ES-I3 (cell line): ENCODE results near the gene PHYHD1.

Experiments
- H3K36me3 ChIP-seq: 2 replicates; pipeline ENCODE4 v1.6.1; 2013; ENCODE audit warnings: mild to moderate bottlenecking, low read length, control low read depth, moderate library complexity; ENCODE audit not compliant: insufficient read depth
- H3K4me1 ChIP-seq: 2 replicates; pipeline ENCODE4 v1.6.1; 2013; ENCODE audit warnings: mild to moderate bottlenecking, control low read depth, low read length; ENCODE audit not compliant: insufficient read depth
- H3K9ac ChIP-seq: 2 replicates; pipeline ENCODE4 v1.6.1; 2013; ENCODE audit warnings: low read depth, mild to moderate bottlenecking, low read length, moderate library complexity
- H3K9me3 ChIP-seq: 2 replicates; pipeline ENCODE4 v1.6.1; 2013; ENCODE audit warnings: mild to moderate bottlenecking, low read length, moderate library complexity; ENCODE audit not compliant: control insufficient read depth, insufficient read depth

The PHYHD1 gene

DNA sequence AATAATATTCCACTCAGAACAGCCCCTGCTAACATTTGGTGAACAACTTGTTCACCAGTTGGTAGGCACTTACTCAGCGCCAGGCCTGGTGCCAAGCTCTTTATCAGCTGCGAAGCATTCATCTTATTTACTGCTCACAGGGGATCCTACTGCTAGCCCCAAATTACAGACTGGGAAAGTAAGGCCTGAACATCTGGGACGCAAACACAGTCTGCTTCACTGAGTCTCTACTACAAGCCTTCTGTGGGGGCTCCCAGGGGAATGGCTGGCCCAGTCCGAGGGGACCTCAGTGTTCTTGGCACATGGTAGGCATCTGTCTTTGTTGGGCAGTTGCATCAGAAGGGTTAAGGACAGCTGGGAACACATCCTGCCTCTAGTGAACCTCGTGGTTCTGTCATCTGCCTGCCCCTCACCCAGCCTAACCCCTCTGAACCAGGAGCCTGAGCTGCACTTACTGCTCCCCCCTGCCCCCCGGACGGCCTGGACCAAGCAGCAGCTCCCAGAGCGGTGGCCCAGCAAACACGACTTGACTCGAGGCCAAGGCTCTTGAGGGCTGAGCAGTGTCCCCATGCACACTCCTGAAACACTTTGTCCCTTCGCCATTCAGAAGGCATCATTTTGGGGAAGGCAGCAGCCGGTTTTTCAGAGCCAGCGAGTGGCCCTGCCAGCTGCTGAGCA lies at the start of gene PHYHD1:
TSS of gene PHYHD1 (plus strand) at position 602 of the 678 bp plus-strand sequence. CDS start 1,342 bp downstream, outside the sequence.
- H3K4me1 ChIP-seq = peaks cover 18% of the 10 kb centered on the region; the same call in 1 of the 2 replicates
- peaks cover 11% of the 10 kb centered on the region; the same call in 1 of the 2 replicates for H3K36me3 ChIP-seq
- H3K9me3 ChIP-seq = no peaks in the 10 kb centered on the region
- H3K9ac ChIP-seq = peak within 1 kb of the TSS; percentile 76

DNA sequence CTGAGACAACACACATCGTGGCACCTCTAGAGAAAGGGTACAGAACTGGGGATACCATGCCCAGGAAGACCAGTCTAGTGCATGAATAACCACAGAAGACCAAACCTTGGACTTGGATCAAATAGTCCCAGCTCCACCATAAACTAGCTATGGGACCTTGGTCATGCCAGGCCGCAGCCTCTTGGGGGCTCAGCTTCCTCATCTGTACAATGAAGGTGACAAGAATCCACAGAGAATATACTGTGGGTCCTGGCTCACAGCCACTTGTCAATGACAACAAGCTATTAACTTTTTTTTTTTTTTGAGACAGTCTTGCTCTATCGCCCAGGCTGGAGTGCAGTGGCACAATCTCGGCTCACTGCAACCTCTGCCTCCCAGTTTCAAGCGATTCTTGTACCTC lies 42.9 kb upstream of the PHYHD1 start:
- Histone ChIP-seq H3K9ac (no peak overlapping the region), H3K36me3 (no peaks in the 10 kb centered on the region; the same call in 1 of the 2 replicates), H3K9me3 (no peaks in the 10 kb centered on the region), H3K4me1 (peaks cover 3% of the 10 kb centered on the region; the same call in 1 of the 2 replicates)

- Histone ChIP-seq H3K9me3 (no peaks in the 10 kb centered on the region), H3K4me1 (peaks cover 10% of the 10 kb centered on the region; the same call in 1 of the 2 replicates), H3K36me3 (peaks cover 8% of the 10 kb centered on the region), H3K9ac (peak within 1 kb of the TSS; percentile 92)
Observed at GRCh38 chr9:128881884-128882676, 38.7 kb upstream of the PHYHD1 start, which contains the start of the genes KYAT1 and LRRC8A. Gene KYAT1, minus strand, starts transcription at chr9:128881950. Its CDS starts 36,545 bp downstream, at chr9:128845405. Gene LRRC8A, plus strand, starts transcription at chr9:128882133. Its CDS starts 25,032 bp downstream, at chr9:128907165.

DNA sequence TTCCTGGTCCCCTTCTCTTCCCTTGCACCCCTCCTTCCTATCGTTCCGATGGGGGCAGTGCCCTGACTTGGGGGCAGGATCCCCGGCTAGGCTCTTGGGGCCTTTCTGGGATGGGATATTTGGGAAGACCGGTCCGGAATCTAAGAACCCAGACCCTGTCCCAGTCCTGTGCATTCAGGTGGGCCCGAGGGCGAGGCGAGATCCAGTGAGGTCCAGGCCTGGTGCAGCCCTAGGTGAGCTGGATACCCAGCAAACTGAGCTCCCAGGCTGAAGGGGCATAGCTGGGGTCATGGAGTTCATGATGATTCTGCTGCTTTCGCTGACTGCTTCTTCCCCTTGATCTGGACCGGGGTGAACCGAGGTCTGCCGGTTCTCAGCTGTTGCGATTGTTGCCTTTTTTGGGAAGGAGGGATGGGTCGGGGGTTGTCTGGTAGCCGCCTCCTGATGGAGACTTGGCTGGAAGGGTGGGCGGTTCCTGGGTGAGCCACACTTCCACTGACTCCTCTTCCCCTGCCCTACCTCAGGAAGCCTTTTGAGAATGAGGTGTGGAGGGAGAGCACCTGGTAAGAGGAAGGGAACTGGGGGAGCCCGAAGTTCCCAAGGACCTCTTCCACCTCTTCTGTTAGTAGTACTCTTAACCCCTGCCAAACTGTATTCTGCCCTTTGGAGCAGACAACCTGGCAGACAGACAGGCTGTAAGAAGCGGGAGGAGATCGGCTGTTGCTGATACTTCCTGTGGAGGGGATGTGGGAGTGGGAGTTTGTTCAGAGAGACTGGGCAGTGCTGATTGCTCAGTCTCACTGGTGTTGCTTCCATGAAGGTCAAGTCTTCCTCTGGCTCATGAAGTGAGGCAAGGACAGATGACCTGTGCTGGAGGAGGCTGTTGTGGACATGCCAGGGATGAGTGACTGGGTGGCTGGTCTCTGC lies 37.8 kb upstream of the PHYHD1 start:
- peaks cover 8% of the 10 kb centered on the region for H3K36me3 ChIP-seq
- peaks cover 10% of the 10 kb centered on the region; the same call in 1 of the 2 replicates for H3K4me1 ChIP-seq
- no peaks in the 10 kb centered on the region for H3K9me3 ChIP-seq
- peak overlapping the region; percentile 92 for H3K9ac ChIP-seq

DNA sequence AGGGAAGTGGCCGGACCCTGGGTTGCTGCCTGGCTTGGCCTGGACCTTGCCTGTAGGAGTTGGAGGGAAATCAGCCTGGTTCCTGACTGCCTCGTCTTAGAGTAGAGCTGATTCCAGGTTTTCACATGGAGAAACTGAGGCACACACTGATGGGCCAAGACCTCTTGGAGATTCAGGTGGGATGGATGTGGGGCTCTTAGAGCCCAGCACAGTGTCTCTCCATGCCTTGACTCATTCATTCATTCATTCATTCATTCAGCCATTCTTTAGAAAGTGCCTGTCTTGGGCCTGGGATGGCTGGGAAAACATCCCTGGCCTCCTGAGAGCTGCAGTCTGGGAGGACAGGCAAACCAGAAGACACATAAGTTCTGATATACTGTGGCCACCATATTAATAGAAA lies 36.6 kb upstream of the PHYHD1 start:
- Histone ChIP-seq H3K4me1 (peaks cover 21% of the 10 kb centered on the region), H3K36me3 (peaks cover 8% of the 10 kb centered on the region), H3K9ac (no peak overlapping the region; the same call in 1 of the 2 replicates), H3K9me3 (no peaks in the 10 kb centered on the region)

DNA sequence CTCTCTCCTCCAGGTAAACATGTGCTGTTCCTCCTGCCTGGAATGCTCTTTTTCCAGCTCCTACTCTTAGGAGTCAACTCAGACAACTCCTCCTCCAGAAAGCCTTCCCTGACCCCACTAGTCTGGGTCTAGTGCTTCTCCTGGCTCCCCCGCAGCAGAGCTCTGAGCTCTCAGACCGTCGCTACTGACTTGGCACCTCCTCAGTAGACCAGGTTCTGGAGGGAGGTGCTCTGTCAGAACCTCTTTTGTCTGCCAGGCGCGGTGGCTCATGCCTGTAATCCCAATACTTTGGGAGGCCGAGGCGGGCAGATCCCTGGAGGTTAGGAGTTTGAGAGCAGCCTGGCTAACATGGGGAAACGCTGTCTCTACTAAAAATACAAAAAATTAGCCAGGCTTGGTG lies 35.4 kb upstream of the PHYHD1 start:
- Histone ChIP-seq H3K9ac (no peak overlapping the region), H3K9me3 (no peaks in the 10 kb centered on the region), H3K36me3 (peaks cover 10% of the 10 kb centered on the region), H3K4me1 (peaks cover 18% of the 10 kb centered on the region)

- Histone ChIP-seq H3K36me3 (peaks cover 10% of the 10 kb centered on the region), H3K4me1 (peaks cover 18% of the 10 kb centered on the region), H3K9me3 (no peaks in the 10 kb centered on the region), H3K9ac (no peak overlapping the region)
Observed at GRCh38 chr9:128885798-128886197, 35.0 kb upstream of the PHYHD1 start.

- Histone ChIP-seq H3K36me3 (peaks cover 10% of the 10 kb centered on the region), H3K9me3 (no peaks in the 10 kb centered on the region)
Observed at GRCh38 chr9:128886211-128886891, 34.4 kb upstream of the PHYHD1 start.

GRCh38 chr9:128887049-128887448 lies 33.7 kb upstream of the PHYHD1 start:
- peaks cover 21% of the 10 kb centered on the region for H3K4me1 ChIP-seq

More at GRCh38 chr9:128886211-128886891, 34.4 kb upstream of the PHYHD1 start:
- Histone ChIP-seq H3K9ac (no peak overlapping the region), H3K4me1 (peaks cover 18% of the 10 kb centered on the region)

DNA sequence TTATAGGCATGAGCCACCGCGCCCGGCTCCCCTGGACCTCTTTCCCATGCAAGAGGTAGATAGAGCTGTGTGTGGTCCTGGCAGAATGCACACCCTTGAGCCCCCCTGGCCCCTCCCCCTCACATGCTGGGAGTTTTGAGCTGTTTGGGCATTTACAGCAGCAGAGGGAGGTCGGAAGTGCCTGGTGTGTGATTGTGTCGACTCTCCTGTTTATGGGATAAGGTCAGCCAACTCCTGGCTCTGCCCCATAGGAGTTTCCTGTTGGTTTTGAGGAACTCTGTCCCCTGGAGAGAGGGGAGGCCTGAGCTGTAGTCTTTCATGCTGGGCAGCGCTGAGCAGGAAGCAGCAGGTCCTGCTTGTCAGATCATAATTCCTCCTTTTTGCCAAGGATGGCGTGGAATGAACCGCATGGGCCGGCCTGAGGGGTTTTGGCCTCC lies 32.9 kb upstream of the PHYHD1 start:
- Histone ChIP-seq H3K36me3 (peaks cover 16% of the 10 kb centered on the region), H3K9me3 (no peaks in the 10 kb centered on the region), H3K9ac (no peak overlapping the region), H3K4me1 (peaks cover 28% of the 10 kb centered on the region)

More at GRCh38 chr9:128887049-128887448, 33.7 kb upstream of the PHYHD1 start:
- Histone ChIP-seq H3K9ac (no peak overlapping the region), H3K36me3 (peaks cover 16% of the 10 kb centered on the region), H3K9me3 (no peaks in the 10 kb centered on the region)

- H3K9ac ChIP-seq = no peak overlapping the region
- H3K36me3 ChIP-seq = peaks cover 10% of the 10 kb centered on the region
- H3K4me1 ChIP-seq = peaks cover 24% of the 10 kb centered on the region
- no peaks in the 10 kb centered on the region for H3K9me3 ChIP-seq
Observed at GRCh38 chr9:128891321-128892220, 29.2 kb upstream of the PHYHD1 start.

- H3K4me1 ChIP-seq = peaks cover 24% of the 10 kb centered on the region
- H3K9ac ChIP-seq = no peak overlapping the region
- no peaks in the 10 kb centered on the region for H3K9me3 ChIP-seq
- H3K36me3 ChIP-seq = peaks cover 8% of the 10 kb centered on the region
Observed at GRCh38 chr9:128892221-128892921, 28.4 kb upstream of the PHYHD1 start.
